Nephron (organoid): Measurements from ENCODE around the gene JPH4.
"Not testable (repeated sequence)": the region's sequence is repeated elsewhere in the genome, so short reads cannot be mapped to it uniquely, and the experiment has no call there.

Experiments used
- H3K27ac Mint-ChIP-seq, 3 experiments: 2 replicates each; pipeline ENCODE4 v1.8.0; 2020; ENCODE audit warnings: mixed read lengths in 3 of 3, mild to moderate bottlenecking in 2 of 3, moderate library complexity in 1 of 3
- H3K27me3 Mint-ChIP-seq: 2 replicates; pipeline ENCODE4 v1.8.0; 2021; ENCODE audit warnings: low read depth, mild to moderate bottlenecking, moderate library complexity, mixed read lengths
- H3K36me3 Mint-ChIP-seq: 2 replicates; pipeline ENCODE4 v1.8.0; 2020; ENCODE audit warnings: low read depth, mixed read lengths
- H3K4me1 Mint-ChIP-seq: 2 replicates; pipeline ENCODE4 v1.8.0; 2020; ENCODE audit warnings: mixed read lengths
- H3K4me3 Mint-ChIP-seq, 3 experiments: 2 replicates each; pipeline ENCODE4 v1.8.0; 2020; ENCODE audit warnings: mild to moderate bottlenecking in 3 of 3, mixed read lengths in 3 of 3, moderate library complexity in 2 of 3
- H3K9me3 Mint-ChIP-seq: 2 replicates; pipeline ENCODE4 v1.8.0; 2020; ENCODE audit warnings: mixed read lengths
- TF ChIP-seq, protein P1 (sequence below), 3 experiments: fragments of 200-600 bp; sonication (generic); IDR thresholded peaks; one replicate each; pipeline ENCODE4 v1.5.0; 2021; ENCODE audit warnings: antibody characterized with exemption in 3 of 3; ENCODE audit not compliant: unreplicated experiment in 3 of 3

The JPH4 gene

DNA sequence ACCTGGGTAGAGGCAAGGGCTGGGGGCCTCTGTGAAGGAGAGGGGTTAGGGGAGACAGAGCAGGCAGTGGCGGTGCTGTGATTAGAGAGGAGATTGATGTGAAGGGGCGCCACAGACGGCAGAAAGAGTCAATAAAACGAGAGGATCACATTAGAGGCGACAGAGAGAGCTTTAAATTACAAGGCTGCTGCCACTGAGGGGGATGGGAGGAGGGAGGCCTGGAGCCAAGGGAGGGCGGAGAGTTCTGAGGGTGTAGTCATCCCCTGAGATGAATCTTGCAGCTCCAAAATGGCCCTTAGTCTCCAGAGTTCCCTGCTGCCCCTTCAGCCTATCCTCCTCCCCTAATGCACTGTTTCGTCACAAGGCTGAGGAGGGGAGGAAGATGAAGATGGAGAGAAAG lies 39.8 kb downstream of the JPH4 start:
- no peaks in the 10 kb centered on the region for H3K27me3 Mint-ChIP-seq
- H3K4me3 Mint-ChIP-seq: peak overlapping the region; percentile 14 to 64 (median 47)
- peak overlapping the region; percentile 77 to 92 (median 91) for H3K27ac Mint-ChIP-seq
- TF ChIP-seq, protein P1, sequence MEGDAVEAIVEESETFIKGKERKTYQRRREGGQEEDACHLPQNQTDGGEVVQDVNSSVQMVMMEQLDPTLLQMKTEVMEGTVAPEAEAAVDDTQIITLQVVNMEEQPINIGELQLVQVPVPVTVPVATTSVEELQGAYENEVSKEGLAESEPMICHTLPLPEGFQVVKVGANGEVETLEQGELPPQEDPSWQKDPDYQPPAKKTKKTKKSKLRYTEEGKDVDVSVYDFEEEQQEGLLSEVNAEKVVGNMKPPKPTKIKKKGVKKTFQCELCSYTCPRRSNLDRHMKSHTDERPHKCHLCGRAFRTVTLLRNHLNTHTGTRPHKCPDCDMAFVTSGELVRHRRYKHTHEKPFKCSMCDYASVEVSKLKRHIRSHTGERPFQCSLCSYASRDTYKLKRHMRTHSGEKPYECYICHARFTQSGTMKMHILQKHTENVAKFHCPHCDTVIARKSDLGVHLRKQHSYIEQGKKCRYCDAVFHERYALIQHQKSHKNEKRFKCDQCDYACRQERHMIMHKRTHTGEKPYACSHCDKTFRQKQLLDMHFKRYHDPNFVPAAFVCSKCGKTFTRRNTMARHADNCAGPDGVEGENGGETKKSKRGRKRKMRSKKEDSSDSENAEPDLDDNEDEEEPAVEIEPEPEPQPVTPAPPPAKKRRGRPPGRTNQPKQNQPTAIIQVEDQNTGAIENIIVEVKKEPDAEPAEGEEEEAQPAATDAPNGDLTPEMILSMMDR (IDR thresholded peaks at IDR 0.05; ENCODE audit: unreplicated experiment in 3 of 3): no peak
- H3K4me1 Mint-ChIP-seq: peaks cover 31% of the 10 kb centered on the region
- no peaks in the 10 kb centered on the region for H3K9me3 Mint-ChIP-seq
- H3K36me3 Mint-ChIP-seq: peaks cover 3% of the 10 kb centered on the region

DNA sequence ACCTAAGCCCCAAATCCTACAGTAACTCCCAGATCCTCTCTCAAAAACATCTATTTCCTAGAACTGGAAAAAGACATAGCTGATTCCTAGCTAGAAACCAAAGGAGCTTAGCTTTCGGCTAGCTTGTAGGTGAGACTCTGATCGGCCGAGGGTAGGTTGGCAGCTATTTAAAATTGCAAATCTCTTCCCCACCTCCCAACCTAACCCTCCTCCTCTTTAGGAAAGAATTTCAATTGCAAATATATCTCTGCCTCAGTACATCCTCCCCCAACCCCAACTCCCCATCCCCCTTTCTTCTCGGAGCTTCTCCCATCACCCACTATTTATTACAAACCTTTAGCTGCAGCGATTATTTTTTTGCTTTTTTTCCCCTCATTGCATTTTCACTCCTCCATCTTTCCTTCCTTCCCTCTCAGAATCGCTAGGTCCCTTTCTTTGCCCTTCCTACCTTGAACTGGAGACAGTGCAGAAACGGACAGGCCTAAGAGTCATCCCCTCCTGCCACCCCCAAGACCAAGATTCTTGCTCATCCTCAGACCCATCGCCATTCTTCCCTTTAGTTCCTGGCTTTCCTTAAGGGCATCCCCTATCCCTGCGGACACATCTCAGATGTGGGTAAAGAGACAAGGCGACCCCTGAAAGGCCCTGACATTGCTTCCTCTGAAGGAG lies 40.4 kb downstream of the JPH4 start:
- peaks cover 28% of the 10 kb centered on the region for H3K4me1 Mint-ChIP-seq

DNA sequence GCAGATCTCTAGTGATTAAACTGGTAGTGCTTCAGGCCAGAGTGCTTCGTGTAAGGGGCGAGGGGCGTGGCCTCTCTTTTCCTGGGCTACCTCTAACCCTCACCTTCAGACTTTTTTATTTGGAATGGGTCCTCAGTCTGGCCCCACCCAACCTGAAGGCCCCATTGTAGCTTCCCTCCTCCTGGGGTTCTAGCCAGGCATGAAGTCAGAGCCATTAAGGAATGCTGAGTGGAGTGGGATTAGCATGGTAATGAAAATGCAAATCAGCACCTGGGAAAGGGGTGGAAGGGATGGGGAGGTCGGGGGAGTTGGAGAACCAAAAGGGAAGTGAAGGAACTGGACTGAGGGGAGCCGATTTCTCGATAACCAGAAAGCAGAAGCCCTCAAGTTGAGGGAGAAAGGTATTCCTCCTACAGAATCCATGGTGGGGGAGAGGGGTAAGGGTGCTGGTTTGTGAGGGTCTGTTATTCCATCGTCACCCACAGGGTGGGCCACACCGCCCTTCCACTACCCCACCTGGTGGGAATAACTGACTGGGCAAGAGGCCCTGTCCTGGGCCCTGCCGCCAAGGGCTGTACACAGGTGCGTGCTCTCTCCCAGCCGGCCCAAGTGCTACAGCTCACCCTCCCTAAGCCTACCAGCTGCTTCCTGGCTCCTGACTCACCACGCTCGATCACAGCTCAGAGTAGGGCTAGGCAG lies 41.1 kb downstream of the JPH4 start:
- Mint-ChIP-seq H3K36me3 (peaks cover 3% of the 10 kb centered on the region), H3K4me3 (no peak overlapping the region), H3K9me3 (no peaks in the 10 kb centered on the region), H3K4me1 (peaks cover 28% of the 10 kb centered on the region), H3K27ac (peak overlapping the region; percentile 77 to 92 (median 91)), H3K27me3 (no peaks in the 10 kb centered on the region)
- TF ChIP-seq, protein P1 (IDR thresholded peaks at IDR 0.05; ENCODE audit: unreplicated experiment in 3 of 3): no peak

More for the DNA sequence above, 40.4 kb downstream of the JPH4 start:
- peaks cover 3% of the 10 kb centered on the region for H3K36me3 Mint-ChIP-seq
- no peaks in the 10 kb centered on the region for H3K9me3 Mint-ChIP-seq
- H3K4me3 Mint-ChIP-seq: peak overlapping the region; percentile 14 to 64 (median 47)
- H3K27ac Mint-ChIP-seq: peak overlapping the region; percentile 77 to 92 (median 91)
- TF ChIP-seq, protein P1 (IDR thresholded peaks at IDR 0.05; ENCODE audit: unreplicated experiment in 3 of 3): no peak
- H3K27me3 Mint-ChIP-seq: no peaks in the 10 kb centered on the region

DNA sequence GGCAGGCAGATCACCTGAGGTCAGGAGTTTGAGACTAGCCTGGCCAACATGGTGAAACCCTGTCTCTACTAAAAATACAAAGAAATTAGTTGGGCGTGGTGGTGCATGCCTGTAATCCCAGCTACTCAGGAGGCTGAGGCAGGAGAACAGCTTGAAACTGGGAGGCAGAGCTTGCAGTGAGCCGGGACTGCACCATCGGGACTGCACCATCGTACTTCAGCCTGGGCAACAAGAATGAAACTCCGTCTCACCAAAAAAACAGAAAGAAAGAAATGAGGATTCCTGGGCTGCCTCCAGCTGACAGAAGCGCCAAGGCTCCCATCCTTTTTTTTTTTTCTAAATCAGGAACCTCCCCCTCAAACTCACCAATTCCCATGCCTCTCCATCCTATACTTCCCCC lies 41.7 kb downstream of the JPH4 start:
- not testable (repeated sequence) for H3K36me3 Mint-ChIP-seq

DNA sequence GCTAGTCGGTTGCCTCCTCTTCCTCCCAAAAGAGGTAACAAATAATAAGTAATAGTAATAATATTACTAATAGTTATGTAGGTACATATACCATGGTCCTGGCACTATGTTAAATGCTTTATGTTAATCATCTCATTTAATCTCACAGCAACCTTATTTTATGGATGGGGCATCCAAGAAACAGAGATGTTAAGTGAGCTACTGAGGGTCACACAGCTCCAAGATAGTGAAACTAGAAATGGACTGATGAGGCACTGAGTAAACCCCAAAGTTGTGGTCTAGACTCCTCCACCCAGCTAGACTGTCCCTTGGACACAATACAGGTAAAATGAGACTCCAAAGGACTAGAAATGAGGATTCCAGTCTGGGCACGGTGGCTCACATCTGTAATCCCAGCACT lies 42.1 kb downstream of the JPH4 start:
- Mint-ChIP-seq H3K9me3 (no peaks in the 10 kb centered on the region), H3K4me3 (no peak overlapping the region), H3K36me3 (peaks cover 3% of the 10 kb centered on the region), H3K27ac (no peak overlapping the region), H3K4me1 (peaks cover 28% of the 10 kb centered on the region), H3K27me3 (no peaks in the 10 kb centered on the region)
- TF ChIP-seq, protein P1 (IDR thresholded peaks at IDR 0.05; ENCODE audit: unreplicated experiment in 3 of 3): no peak

More for the DNA sequence above, 41.7 kb downstream of the JPH4 start:
- H3K9me3 Mint-ChIP-seq, H3K27me3 Mint-ChIP-seq, H3K4me3 Mint-ChIP-seq: not testable (repeated sequence)
- peaks cover 28% of the 10 kb centered on the region for H3K4me1 Mint-ChIP-seq
- peak overlapping the region in 2 of 3 experiments; percentile 53 to 92 for H3K27ac Mint-ChIP-seq

DNA sequence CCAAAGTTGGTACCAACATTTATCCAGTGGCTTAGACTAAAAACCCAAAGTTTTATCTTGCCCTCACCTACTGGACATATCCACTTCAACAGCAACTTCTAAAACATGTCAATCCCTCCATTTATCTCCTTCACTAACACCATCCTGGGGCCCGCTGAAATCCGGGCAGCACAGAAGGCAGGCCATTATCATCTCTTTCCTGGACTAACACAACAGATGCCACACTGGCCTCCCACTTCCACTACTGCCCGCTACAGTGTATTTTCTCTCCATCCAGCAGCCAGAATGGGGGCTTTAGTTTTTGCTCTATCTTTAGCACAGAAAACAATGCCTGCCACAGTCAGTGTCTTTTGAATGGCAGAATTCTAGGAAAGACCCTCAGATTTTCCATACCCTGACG lies 42.6 kb downstream of the JPH4 start:
- Mint-ChIP-seq H3K36me3 (peaks cover 3% of the 10 kb centered on the region), H3K27ac (no peak overlapping the region), H3K27me3 (no peaks in the 10 kb centered on the region), H3K4me1 (peaks cover 32% of the 10 kb centered on the region), H3K4me3 (no peak overlapping the region), H3K9me3 (no peaks in the 10 kb centered on the region)
- TF ChIP-seq, protein P1 (IDR thresholded peaks at IDR 0.05; ENCODE audit: unreplicated experiment in 3 of 3): no peak
